Measurements from ENCODE around the gene WFDC2.

Gene WFDC2, protein sequence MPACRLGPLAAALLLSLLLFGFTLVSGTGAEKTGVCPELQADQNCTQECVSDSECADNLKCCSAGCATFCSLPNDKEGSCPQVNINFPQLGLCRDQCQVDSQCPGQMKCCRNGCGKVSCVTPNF

DNA sequence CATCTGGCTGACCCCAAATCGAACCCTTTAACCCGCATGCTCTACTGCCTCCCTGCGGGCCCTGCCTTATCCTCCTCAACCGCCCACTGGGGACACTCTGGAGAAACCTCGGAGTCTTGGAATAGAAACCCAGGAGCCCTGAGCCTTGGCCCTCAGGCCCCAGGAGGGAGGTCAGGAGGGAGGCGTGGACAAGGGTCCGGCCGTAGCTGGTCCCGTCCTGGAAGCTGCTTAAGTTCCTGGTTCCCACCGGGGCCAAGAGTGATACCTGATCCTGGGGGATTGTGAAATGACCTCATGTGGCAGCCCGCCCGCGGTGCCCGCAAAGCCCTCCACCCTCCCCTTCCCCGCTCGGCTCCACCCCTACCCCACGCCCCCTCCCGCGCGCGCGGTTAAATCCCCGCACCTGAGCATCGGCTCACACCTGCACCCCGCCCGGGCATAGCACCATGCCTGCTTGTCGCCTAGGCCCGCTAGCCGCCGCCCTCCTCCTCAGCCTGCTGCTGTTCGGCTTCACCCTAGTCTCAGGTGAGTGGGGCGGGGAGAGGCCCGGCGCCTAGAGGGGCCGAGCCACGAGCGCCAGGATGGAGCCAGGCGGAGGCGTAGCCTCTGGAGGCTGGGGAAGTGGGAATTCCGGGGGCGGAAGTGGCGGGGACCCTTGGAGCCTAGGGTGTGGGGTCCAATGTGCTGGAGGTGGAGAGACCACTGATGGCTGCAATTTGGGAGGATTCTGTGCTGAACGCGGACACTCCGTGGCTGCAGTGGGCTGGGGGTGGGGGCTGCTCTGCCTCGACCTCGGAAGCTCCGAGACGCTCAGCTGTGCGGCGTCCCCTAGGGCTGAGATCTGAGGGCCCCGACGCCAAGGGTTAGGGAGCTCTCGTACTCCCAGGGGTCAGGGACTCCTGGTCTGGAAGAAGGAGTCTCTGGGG lies at the start of gene WFDC2:
Gene WFDC2, plus strand, starts transcription at position 418 of the 926 bp plus-strand sequence. Its CDS starts 29 bp downstream, at position 447.
- DNase-seq, result no peak

DNA sequence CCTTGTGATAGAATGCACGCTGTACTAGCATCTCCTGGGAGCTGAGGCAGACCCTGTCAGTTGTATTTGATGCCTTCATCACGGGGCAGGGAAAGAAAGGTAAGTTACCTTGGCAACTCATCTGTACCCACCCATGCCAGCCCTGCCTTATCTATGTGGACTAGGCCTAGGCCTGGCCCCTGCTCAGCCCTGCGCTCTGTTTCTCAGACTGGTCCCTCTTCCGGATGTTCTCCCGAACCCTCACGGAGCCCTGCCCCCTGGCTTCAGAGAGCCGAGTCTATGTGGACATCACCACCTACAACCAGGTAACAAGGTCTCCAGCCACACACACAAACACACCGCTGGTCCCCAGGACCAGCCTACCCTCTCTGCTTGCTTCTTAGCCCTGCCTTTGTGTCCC lies 49.4 kb upstream of the WFDC2 start:
- no peak for DNase-seq

DNA sequence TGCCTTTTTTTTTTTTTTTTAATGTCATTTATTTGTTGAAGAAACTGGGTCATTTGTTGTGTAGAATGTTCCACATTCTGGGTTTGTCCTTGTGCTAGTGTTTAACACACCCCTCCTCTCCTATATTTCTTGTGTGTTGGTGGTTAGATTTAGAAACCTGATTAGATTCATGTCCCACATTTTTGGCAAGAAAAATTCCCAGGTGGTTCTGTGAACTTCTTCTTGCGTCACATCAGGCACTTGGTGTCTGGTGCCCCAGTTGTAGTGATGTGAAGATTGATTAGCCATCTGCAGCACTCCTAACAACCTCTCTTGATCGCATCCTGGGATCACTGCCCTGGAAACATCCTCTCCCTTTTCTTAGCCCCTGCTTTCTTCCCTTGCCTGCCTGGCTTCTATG lies 45.9 kb upstream of the WFDC2 start:
- no peak for DNase-seq

DNA sequence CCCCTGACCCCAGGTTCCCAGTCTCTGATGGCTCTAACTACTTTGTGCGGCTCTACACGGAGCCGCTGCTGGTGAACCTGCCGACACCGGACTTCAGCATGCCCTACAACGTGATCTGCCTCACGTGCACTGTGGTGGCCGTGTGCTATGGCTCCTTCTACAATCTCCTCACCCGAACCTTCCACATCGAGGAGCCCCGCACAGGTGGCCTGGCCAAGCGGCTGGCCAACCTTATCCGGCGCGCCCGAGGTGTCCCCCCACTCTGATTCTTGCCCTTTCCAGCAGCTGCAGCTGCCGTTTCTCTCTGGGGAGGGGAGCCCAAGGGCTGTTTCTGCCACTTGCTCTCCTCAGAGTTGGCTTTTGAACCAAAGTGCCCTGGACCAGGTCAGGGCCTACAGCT lies 44.0 kb upstream of the WFDC2 start:
- DNase-seq, result no peak

DNA sequence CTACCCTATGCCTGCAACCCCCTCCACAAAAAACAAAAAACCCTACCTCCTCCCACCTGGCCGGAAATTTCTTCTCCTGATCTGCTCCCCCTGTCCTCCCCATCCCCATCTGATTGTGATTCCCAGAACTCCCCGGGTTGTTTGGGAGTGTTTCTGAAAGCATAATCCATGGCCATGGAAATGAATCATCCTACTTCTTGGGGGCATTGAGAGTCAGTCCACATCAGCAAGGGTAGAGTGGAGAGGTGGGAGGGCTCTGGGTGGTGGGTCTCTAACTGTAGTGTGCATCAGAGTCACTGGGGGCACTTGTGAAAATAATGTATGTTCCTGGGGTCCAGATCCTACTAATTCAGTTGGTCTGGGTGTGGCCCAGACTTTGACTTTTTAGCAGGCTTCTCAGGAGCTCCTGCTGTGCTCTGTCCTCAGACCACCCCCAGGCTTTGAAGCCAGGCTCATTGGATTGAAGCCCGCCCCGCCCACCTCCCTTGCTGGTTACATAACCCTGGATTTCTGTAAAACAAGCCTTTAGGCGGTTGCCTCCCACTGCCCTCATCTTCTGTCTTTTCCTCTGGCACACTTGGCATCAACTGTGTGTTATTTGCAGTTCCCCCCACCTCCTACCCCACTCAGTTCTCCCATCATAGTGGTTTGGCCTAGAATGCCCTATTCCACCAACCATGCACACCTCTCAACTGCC lies 43.1 kb upstream of the WFDC2 start:
- DNase-seq, result no peak

DNA sequence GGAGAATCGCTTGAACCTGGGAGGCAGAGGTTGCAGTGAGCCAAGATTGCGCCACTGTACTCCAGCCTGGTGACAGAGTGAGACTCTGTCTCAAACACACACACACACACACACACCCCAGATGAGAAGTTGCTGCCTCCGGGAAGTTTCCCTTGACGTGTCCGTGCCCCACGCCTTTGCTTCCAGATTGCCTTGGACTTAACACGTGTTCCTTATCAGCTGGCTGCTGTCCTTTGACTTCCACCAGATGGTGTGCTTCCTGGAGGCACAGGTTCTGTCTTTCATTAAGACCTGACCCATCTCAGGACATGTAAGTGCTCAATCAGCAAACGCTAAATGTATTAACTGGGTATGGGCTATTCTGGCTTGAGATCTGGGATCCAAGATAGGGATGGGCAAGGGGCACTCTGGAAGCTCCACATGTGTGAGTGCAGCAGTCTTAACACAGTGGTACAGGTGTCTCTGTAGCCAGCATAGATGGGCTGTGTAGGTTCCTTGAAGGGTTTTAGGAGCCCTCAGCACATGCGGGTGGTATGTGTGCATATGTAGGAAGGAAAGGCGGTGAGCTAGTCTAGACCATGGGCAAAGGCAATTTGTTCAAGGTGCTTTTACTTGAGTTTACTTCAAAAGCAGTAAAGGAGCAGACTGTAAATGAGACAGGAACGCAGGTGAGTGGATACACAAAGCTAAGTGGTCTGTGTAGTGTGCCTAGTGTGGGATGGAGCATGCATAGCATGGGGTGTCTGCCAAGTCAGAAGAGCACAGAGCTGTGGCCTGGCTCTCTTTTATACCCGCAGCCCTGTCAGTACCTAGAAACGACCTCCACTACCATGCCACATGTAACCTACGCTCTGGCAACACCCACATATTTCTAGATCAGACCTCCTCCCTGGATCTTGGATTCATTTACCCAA lies 42.1 kb upstream of the WFDC2 start:
- no peak for DNase-seq

DNA sequence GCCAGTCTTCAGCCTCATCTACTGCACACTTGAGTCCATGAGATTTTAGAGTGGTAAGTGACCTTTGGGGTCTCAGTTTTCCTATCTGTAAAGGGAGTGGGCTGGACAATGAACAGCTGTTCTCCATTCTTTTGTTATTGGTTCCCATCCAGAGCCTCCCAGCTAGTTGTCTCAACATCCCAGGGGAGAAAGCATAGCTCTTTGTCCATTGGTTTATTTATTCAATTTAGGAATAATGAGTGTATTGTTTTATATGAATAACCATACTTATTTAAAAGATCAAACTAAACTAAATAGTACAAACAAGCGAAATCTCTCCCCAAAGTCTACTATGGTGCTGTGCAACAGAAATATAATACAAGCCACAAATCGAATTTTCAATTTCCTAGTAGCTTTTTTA lies 39.9 kb upstream of the WFDC2 start:
- no peak for DNase-seq

DNA sequence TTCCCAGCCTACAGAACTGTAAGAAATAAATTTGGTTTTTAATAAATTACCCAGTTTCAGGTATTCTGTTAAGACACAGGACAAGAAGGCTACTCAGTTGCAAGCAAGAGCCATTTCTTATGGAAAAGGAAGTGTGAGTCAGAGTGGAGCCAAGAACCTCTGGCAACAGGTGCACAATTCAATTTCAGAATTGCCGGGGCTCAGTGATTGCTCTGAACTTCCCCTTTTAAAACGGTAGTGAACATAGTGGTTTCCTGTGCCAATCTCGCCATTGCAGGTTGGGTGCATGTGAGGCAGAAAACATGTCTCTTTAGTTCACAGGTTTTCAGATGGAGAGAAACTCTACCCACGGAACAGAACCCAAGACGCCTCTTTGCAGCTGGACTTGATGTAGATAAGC lies 37.3 kb upstream of the WFDC2 start:
- no peak for DNase-seq

DNA sequence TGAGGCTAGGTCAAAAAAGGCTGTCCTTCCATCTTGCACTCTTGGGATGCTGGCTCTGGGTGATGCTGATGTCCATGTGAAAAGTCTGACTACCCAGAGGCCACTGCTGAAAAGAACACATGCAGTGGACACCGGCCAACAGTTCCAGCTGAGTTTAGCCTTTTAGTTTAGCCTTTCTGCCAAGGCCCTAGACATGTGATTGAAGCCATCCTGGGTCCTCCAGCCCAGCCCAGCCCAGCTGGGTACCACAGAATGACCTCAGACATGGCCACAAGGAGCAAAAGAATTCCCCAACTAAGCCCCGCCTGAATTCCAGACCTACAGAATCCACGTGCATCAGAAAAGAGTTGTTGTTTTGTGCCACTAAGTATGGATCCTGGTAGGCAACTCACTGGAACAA lies 36.2 kb upstream of the WFDC2 start:
- DNase-seq, result no peak

DNA sequence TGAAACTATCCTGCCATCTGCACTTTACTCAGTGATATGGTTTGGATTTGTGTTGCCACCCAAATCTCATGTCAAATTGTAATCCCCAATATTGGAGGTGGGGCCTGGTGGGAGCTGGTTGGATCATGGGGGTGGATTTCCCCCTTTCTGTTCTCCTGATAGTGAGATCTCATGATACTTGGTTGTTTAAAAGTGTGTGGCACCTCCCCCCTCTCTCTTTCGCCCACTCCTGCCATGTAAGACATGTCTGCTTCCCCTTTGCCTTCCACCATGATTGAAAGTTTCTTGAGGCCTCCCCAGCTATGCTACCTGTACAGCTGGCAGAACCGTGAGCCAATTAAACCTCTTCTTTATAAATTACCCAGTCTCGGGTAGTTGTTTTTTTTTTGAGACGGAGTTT lies 35.6 kb upstream of the WFDC2 start:
- no peak for DNase-seq

DNA sequence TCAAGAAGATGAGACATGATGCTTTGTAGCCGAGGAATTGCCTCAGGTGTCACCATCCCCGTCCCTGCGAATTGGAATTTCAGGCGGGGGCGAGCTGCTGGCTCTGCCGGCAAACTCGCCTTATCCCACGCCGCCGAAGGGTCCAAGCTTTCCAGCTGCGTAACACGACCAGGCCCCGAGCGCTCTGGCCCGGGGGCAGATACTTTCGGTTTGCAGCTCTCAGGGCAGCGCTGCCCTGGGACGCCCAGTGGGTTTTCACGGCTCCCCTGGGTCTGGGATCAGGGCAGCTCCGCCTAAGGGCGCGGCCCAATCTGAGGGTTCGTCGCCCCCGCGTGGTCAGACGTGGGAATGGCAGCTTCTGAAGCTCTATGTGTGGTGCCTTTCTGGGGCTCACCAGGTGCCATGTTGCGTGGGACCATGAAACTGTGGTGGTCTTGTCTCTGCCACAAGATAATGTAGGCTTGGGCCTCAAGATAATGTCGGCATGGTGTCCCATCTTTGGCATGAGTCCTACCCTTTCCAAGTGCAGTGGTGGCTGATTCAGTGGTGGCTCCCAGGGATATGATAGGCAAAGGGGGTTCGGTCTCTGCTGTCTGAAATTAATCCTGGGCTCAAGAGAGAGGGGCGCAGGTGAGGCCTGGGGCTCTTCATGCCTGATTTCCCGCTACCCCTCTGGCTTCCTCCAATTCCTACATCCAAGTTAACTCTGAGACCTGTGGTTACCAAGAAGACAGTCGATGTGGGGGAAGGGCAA lies 32.6 kb upstream of the WFDC2 start:
- peak; percentile 92 for DNase-seq

DNA sequence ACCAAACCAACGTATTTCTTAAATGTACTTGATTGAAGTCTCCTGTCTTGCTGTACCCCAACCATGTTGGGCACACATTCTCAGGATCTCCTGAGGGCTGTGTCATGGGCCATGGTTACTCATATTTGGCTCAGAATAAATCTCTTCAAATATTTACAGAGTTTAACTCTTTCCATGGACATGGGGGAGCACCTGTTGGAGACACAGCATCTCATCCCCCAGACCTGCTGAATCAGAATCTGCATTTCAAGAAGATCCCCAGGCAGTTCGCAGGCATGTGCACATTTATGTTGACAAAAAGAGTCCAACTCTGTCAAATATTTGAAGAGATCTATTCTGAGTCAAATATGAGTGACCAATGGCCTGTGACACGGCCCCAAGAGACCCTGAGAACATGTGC lies 29.1 kb upstream of the WFDC2 start:
- no peak for DNase-seq

DNA sequence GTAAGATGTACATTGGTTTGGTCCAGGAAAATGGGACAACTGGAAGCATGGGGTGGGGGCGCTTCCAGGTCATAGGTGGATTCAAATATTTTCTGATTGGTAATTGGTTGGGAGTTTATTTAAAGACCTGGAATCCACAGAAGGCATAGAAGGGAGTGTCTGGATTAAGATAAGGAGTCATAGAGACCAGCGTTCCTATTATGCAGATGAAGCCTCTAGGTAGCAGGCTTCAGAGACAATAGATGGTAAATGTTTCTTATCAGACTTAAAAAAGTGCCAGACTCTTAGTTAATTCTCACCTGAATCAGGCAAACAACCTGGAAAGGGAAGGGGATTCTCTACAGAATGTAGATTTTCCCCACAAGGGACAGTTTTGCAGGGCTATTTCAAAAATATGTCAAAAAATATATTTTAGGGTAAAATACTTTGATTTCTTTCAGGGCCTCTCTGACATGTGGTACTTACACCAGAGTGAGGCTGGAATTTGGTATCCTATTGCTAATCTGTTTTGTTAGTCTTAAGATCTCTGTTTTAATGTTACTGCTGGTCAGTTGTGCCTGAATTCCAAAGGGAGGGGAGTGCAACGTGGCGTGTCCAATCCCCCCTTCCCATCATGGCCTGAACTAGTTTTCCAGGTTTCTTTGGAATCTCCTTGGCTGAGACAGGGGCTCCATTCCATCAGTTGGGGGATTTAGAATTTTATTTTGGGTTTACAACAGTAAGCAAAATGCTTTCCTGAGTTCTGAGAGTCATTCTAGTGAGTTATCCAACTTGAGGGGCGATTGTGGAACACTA lies 28.5 kb upstream of the WFDC2 start:
- no peak for DNase-seq

DNA sequence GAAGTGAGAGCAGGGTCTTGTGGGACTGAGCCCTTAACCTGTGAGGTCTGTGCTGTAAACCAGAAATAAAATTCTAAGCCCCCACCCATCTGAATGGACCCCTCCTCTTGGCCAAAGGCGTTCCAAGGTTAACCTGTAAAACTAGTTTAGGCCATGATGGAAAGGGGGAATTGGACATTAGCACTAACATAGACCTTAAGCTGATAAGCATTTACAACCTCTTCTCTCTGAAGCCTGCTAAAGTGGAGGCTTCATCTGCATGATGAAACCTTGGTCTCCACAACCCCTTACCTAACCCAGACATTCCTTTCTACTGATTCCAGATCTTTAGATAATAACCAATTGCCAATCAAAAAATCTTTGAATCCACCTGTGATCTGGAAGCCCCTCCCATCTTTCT lies 27.8 kb upstream of the WFDC2 start:
- no peak for DNase-seq

DNA sequence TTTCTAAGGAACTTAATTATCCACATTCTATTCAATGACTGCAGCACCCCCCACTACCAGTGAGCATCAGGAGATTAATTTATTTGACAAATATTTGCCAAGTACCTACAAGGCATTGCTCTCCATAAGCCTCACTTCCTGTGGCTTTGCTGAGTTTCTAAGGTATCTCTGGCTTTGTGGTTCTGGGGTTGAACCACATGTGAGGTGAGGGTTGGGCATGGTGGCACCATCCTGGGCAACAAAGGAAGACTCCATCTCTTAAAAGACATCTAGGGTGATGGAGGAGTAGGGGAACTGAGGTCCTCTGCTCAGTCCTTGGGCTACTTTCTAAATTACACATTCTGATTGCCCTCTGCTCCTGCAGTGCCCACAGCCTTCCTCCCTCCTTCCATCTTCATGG lies 25.5 kb upstream of the WFDC2 start:
- DNase-seq, result no peak

DNA sequence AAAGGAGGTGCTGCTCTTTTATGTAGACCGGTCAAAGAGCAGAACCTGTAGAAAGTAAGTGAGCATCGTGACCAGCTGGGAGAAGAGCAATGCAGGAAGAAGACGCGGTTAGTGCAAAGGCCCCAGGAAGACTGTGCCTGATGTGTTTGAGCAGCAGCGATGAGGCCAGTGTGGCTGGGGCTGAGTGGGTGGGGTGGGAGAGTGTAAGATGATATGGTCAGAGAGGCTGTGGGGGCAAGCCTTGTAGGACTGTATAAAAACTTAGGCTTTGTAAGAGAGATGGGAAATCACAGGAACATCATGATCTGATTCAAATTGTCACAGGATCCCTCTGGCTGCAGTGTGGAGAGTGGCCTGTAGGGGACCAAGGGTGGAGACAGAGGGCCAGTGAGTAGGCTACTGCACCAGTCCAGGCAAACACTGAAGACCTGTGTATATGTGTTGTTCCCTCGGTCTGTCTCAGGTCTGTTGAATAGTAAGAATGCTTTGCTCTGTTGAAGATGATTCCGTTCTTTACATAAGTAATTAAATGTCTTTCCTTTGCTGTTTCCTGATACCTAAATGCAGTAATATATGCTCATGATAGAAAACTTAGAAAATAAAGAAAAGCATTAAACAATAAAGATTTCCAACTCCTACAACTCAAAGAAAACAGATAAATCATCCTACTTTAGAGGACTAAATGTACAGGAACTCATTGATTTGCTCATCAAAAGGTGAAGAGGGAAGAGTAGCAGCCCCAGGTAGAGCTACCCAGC lies 23.6 kb upstream of the WFDC2 start:
- peak; percentile 39 for DNase-seq

DNA sequence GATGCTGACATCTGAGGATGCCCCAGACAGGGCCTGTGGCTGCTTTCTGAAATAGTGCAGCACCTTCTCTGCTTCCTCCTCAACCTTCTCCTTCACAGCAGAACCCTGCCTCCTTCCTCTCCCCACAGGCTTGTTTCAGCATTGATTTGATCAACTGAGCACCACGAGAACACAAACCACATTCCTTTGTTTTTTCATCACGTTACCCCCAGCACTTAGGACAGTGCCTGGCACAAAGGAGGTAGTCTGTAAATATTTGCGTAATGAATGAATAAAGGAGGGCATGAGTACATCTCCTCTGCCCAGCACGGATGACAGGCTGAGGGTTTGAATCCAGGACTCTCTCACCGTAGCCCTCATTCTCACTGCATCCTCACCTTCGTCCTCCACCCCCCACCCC lies 21.3 kb upstream of the WFDC2 start:
- no peak for DNase-seq

DNA sequence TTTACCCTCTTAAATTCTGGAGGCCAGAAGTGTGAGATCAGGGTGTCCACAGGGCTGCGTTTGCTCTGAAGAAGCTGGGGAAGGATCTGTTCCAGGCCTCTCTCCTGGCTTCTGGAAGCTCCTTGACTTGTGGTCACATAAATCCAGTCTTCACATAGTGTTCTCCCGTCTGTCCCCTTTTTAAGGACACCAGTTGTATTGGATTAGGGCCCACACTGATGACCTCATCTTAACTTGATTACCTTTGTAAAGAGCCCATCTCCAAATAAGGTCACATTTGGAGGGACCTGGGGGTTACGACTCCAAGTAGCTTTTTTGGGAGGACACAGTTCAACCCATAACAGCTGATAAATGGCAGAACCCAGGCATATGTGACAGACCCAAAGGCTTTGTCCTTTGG lies 20.0 kb upstream of the WFDC2 start:
- no peak for DNase-seq

DNA sequence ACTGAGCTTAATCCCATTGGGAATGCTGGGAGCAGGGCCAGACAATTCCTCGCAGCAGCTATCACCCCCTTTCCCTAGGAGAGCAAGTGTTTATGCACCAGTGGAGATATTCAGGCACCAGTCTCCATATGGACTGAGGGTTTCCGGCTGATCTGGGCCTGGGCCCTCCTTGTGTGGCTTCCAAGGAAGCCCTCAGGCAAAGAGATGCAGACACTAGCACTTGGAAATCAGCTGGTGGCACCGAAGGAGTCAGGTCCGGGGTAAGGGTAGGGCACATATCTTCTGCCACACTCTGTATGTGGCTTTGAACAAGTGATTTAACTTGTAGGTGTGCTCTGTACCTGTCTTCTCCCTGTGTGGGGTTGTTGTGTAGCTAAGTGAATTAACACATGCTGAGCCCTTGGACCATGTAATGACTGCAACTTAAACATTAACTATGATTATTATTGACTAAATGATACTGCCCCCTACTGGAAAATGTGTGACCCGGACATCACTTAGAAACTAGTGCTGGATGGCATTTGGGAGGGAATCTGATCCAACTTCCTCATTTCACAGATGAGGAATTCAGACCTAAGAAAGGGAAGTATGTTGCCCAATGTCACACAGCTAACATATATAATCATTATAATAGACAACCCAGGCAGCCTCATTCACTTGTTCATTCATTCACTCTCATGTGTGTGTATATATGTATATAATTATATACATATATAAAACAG lies 19.3 kb upstream of the WFDC2 start:
- DNase-seq, result no peak

DNA sequence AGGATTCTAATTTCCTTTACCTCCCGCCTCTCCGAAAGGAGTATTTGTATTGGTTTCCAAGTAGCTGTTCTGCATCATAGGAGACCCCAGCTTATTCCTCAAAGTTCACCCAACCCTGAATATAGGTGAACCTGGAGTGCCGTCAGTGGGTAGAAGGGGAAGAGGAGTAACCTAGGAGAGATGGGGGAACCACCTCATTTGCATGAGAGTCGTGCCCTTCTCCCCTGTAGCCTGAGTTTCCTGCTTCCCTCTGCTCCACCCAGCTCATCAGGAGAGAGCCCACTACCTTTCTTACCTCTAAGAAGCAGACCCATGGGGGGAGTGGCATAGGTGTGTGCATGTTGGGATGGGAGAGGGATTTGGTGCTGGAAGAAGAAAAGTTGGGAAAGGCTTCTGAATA lies 17.3 kb upstream of the WFDC2 start:
- no peak for DNase-seq

Measured in activated T-cell treated with anti-CD3 and anti-CD28 coated beads, Interleukin-2, amount 50 U/mL, for 1 hour (primary cell).